HG03575 (cell line): ENCODE results near the gene ZRANB2.

Source experiments
- ATAC-seq: cut with Tn5 transposase; IDR thresholded peaks from one replicate; pipeline ENCODE4 v1.9.1; 2021; ENCODE audit not compliant: unreplicated experiment, insufficient number of reproducible peaks, low FRiP score; ENCODE audit errors: extremely low read depth

The ZRANB2 gene

GRCh38 chr1:71037829-71038620 lies 42.8 kb downstream of the ZRANB2 start:
- no peak for ATAC-seq

DNA sequence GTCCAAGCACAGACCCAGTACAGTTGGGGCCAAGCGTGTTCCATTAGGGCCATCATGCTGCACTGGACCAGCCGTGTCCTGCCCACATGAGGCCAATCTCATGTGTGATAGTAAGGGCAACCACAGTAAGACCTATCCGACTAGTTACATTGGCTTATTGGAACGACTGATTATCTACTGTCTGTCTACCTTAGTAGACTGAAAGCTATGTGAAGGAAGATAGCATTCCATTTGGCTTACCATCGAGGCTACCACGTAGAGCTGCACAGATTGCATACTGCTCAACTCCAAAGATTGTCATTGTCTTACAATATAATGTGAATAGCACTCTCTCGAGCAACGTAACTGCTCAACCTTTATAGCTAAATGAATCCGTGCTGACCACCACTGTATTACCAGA lies 43.8 kb downstream of the ZRANB2 start:
- no peak for ATAC-seq

- ATAC-seq: no peak
Observed at GRCh38 chr1:71033136-71033535, 47.7 kb downstream of the ZRANB2 start.

GRCh38 chr1:71031426-71031825 lies 49.4 kb downstream of the ZRANB2 start:
- no peak for ATAC-seq

- ATAC-seq: no peak
Observed at GRCh38 chr1:71030026-71030425, 50.8 kb downstream of the ZRANB2 start.

DNA sequence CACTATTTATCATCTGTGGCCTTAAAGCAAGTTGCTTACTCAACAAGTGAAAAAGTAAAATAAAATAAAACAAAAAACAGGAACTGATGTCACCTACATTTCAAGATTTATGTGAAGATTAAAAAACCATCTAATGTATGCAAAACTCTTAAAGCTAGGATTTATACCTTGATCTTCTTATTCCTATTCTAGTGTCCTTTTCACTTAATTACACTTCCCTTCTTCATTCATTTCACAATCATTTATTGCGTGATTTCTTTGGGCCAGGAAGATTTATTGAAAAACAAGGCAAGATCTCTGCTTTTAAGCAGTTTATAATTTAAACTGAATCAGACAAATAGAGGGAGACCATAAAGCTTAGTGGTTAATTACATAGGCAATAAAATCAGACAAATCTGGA lies 51.9 kb downstream of the ZRANB2 start:
- ATAC-seq: no peak

- ATAC-seq: no peak
Observed at GRCh38 chr1:71027991-71028390, 52.8 kb downstream of the ZRANB2 start.

GRCh38 chr1:71026093-71026492 lies 54.7 kb downstream of the ZRANB2 start:
- ATAC-seq: no peak

DNA sequence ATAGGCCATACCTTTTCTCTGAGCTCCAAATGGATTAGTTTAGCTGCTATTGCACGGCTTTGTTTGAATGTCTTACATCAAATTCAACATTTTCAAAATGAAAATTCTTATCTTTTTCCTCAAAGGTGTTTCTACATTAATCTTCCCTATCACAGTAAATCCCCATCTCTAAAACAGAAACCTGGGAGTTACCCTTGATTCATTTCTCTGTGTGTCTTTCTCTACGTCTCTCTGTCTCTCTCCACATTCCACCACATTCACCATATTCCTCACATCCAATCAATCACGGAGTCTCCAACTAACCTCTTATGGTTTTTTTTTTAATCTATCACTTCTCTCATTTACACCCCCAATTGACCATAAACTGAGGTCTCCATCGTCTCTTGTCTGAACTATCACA lies 57.3 kb downstream of the ZRANB2 start:
- no peak for ATAC-seq

DNA sequence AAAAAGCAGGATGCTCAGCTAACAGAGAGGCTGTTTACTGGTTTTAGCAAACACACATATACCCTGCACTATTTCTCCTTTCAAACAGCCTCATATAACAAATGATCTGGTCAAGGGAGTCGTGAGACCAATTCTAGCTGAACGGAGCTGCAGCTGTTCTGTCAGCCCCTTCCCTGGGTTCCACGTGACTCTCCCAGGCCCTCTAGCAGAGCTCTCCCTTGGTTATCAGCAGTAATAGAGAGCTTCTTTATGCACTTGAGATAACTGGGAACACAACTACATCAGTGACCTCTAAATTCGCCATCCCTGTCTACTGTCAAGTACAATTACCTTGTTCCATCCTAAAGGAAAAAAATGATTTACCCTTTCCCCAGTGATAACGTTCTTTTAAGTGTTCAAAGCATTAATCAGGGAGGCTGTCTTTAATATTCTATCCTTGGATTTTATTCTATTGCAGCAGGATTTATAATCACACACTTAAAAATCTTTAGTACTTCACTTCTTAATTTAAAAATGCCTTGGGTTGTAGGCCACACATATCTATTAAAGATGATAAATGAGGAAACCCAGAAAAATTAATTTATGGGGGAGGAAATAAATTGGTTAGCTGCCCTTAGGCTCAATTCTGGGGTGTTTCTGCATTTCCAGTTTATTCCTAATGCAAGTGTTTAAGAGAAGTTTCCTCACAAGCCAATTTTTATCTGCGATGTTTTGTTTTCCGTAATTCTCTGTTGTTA lies 61.4 kb downstream of the ZRANB2 start:
- ATAC-seq: no peak

- no peak for ATAC-seq
Observed at GRCh38 chr1:71018791-71019190, 62.0 kb downstream of the ZRANB2 start.

DNA sequence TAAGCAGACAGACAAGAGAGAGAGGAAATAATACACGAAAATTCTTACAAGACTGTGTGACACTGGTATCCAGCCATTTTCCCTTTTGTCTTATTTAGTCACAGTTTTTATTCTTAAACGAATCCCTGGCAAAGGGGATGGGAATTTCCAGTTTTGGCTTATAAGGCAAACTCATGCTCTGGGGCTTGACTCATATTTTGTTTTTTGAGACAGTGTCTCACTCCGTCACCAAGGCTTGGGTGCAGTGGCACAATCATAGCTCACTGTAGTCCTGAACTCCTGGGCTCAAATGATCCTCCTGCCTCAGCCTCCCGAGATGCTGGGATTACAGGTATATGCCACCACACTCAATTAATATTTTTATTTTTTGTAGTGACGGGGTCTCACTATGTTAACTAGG lies 65.1 kb downstream of the ZRANB2 start:
- ATAC-seq: no peak

DNA sequence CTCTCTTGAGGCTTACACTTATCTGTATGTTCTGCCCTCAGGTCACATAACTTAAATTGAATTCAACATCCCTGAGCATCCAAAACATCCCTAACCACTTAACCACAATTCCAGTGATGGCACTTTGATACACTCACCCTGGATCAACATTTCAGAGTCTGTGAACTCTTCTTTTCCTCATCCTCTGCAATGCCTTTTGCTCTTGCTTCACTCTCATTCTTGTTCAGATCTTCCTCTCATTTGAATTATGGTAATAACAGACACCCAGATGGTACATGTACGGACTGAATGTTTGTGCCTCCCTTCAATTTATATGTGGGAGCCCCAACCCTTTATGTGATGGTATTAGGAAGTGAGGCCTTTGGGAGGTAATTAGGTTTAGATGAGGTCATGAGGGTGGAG lies 66.7 kb downstream of the ZRANB2 start:
- ATAC-seq: no peak
